HEK293 (cell line): Measurements from ENCODE around the gene CXCL6.

Experiments used
- CTCF ChIP-seq: fragments of 450-650 bp; formaldehyde crosslinking; IDR thresholded peaks from 2 replicates; pipeline ENCODE4 v1.5.1; 2016; ENCODE audit warnings: missing biosample characterization, missing genetic modification characterization
- REPIN1 ChIP-seq: fragments of 450-650 bp; formaldehyde crosslinking; IDR thresholded peaks from 2 replicates; pipeline ENCODE4 v1.5.1; 2017; ENCODE audit warnings: missing biosample characterization, missing genetic modification characterization, low read depth
- ZNF140 ChIP-seq: fragments of 450-650 bp; formaldehyde crosslinking; IDR thresholded peaks from 2 replicates; pipeline ENCODE4 v1.5.1; 2016; ENCODE audit warnings: missing biosample characterization, missing genetic modification characterization
- ZNF544 ChIP-seq: fragments of 450-650 bp; formaldehyde crosslinking; IDR thresholded peaks from 2 replicates; pipeline ENCODE4 v1.5.0; 2017; ENCODE audit warnings: missing biosample characterization, missing genetic modification characterization
- ZNF596 ChIP-seq: fragments of 450-650 bp; IDR thresholded peaks from 2 replicates; pipeline ENCODE4 v1.5.0; 2018; ENCODE audit warnings: missing biosample characterization, mild to moderate bottlenecking, missing genetic modification characterization, moderate library complexity
- TF ChIP-seq, protein P1 (sequence below): fragments of 450-650 bp; formaldehyde crosslinking; IDR thresholded peaks from 2 replicates; pipeline ENCODE4 v1.5.1; 2016; ENCODE audit warnings: missing biosample characterization, missing genetic modification characterization

- TF ChIP-seq, protein P1, sequence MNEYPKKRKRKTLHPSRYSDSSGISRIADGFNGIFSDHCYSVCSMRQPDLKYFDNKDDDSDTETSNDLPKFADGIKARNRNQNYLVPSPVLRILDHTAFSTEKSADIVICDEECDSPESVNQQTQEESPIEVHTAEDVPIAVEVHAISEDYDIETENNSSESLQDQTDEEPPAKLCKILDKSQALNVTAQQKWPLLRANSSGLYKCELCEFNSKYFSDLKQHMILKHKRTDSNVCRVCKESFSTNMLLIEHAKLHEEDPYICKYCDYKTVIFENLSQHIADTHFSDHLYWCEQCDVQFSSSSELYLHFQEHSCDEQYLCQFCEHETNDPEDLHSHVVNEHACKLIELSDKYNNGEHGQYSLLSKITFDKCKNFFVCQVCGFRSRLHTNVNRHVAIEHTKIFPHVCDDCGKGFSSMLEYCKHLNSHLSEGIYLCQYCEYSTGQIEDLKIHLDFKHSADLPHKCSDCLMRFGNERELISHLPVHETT (tag by site-specific recombination) = no peak
- no peak for TF ChIP-seq CTCF
- TF ChIP-seq REPIN1 (tag by site-specific recombination) = no peak
- no peak for TF ChIP-seq ZNF596
- no peak for TF ChIP-seq ZNF140 (tag by site-specific recombination)
- TF ChIP-seq ZNF544 (tag by site-specific recombination) = no peak
These were observed 23.7 kb downstream of the CXCL6 start for GRCh38 chr4:73860181-73860580.
